ENCODE measurements around the gene PCDHGA3. TPM values are rescaled to one million over a fixed set of nuclear protein-coding genes. Genes with fewer than 3 reads are reported as not detected.

The PCDHGA3 gene
- total and polyA plus RNA-seq, 9 of the 15 experiments (the other 6 are each of a cell fraction or from before 2014, with no cell fraction given): 0.13 to 0.28 (median 0.18) TPM; not detected in 2

DNA sequence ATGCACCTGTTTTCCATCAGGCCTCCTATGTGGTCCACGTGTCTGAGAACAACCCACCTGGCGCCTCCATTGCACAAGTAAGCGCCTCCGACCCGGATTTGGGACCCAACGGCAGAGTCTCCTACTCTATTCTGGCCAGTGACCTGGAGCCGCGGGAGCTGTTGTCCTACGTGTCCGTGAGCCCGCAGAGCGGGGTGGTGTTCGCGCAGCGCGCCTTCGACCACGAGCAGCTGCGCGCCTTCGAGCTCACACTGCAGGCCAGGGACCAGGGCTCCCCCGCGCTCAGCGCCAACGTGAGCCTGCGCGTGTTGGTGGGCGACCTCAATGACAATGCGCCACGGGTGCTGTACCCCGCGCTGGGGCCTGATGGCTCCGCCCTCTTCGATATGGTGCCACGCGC, 8.0 kb downstream of the PCDHGA3 start:
- H3K36me3 ChIP-seq (ENCODE audit: control insufficient read depth, insufficient read depth, low read length): no peaks in the 10 kb centered on the region
- no peaks in the 10 kb centered on the region for H4K20me1 ChIP-seq (replicated peaks; ENCODE audit: control insufficient read depth, insufficient read depth, low read length)
- no peaks in the 10 kb centered on the region for H3K9me1 ChIP-seq (ENCODE audit: control insufficient read depth, insufficient read depth, low read length)
- H3K9ac ChIP-seq (ENCODE audit: insufficient read depth in 1 of 2, low read depth in 2 of 2, low read length in 2 of 2): no peak overlapping the region
- peaks cover 0 to 13% of the 10 kb centered on the region in 2 experiments; a peak in 3 of 5 replicates for H3K27me3 ChIP-seq (ENCODE audit: control insufficient read depth in 2 of 2, insufficient read depth in 2 of 2, low read length in 2 of 2)
- FAIRE-seq (no peak), DNase-seq (ENCODE audit: extremely low read depth in 1 of 4, low spot score in 3 of 4) (no peak), ATAC-seq (no peak)
- POLR2A ChIA-PET: no interaction called here
- H3K4me1 ChIP-seq (replicated peaks in 1 of 2; ENCODE audit: control insufficient read depth in 2 of 2, insufficient read depth in 2 of 2, low read length in 2 of 2): peaks cover 3 to 5% of the 10 kb centered on the region in 2 experiments; a peak in 3 of 5 replicates
- BruUV-seq (replicated peaks): no TSS peak
- H3K27ac ChIP-seq (ENCODE audit: extremely low read depth, low read depth, low read length): no peak overlapping the region
- H3K79me2 ChIP-seq (ENCODE audit: control insufficient read depth, insufficient read depth, low read length): no peaks in the 10 kb centered on the region
- intact Hi-C loops (cut with micrococcal nuclease) (no loop called here), in situ Hi-C loops (cut with MboI) (no loop called here)
- TF ChIP-seq, protein P1, sequence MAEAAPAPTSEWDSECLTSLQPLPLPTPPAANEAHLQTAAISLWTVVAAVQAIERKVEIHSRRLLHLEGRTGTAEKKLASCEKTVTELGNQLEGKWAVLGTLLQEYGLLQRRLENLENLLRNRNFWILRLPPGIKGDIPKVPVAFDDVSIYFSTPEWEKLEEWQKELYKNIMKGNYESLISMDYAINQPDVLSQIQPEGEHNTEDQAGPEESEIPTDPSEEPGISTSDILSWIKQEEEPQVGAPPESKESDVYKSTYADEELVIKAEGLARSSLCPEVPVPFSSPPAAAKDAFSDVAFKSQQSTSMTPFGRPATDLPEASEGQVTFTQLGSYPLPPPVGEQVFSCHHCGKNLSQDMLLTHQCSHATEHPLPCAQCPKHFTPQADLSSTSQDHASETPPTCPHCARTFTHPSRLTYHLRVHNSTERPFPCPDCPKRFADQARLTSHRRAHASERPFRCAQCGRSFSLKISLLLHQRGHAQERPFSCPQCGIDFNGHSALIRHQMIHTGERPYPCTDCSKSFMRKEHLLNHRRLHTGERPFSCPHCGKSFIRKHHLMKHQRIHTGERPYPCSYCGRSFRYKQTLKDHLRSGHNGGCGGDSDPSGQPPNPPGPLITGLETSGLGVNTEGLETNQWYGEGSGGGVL (CRISPR knock-in tag; IDR thresholded peaks at IDR 0.05): no peak
- TF ChIP-seq, protein P2, sequence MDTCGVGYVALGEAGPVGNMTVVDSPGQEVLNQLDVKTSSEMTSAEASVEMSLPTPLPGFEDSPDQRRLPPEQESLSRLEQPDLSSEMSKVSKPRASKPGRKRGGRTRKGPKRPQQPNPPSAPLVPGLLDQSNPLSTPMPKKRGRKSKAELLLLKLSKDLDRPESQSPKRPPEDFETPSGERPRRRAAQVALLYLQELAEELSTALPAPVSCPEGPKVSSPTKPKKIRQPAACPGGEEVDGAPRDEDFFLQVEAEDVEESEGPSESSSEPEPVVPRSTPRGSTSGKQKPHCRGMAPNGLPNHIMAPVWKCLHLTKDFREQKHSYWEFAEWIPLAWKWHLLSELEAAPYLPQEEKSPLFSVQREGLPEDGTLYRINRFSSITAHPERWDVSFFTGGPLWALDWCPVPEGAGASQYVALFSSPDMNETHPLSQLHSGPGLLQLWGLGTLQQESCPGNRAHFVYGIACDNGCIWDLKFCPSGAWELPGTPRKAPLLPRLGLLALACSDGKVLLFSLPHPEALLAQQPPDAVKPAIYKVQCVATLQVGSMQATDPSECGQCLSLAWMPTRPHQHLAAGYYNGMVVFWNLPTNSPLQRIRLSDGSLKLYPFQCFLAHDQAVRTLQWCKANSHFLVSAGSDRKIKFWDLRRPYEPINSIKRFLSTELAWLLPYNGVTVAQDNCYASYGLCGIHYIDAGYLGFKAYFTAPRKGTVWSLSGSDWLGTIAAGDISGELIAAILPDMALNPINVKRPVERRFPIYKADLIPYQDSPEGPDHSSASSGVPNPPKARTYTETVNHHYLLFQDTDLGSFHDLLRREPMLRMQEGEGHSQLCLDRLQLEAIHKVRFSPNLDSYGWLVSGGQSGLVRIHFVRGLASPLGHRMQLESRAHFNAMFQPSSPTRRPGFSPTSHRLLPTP (IDR thresholded peaks at IDR 0.05; ENCODE audit: borderline replicate concordance, extremely low read depth, insufficient read length): no peak
- TF ChIP-seq NBN (IDR thresholded peaks at IDR 0.05; ENCODE audit: low read depth) (no peak), ZFP30 (CRISPR knock-in tag; IDR thresholded peaks at IDR 0.05; ENCODE audit: borderline replicate concordance) (no peak), ZNF551 (CRISPR knock-in tag; IDR thresholded peaks at IDR 0.05) (no peak), C11orf30 (IDR thresholded peaks at IDR 0.05; ENCODE audit: low read depth) (no peak), BRF1 (IDR thresholded peaks at IDR 0.05; ENCODE audit: borderline replicate concordance, extremely low read depth, insufficient read length) (no peak), NCOA6 (IDR thresholded peaks at IDR 0.05) (no peak), DNMT1 (IDR thresholded peaks at IDR 0.05) (no peak), ZNF76 (CRISPR knock-in tag; IDR thresholded peaks at IDR 0.05; ENCODE audit: borderline replicate concordance) (no peak), KAT2B (IDR thresholded peaks at IDR 0.05; ENCODE audit: low read depth, low read length) (no peak), SRSF1 (IDR thresholded peaks at IDR 0.05; ENCODE audit: low read depth, low read length) (no peak), RFX1 (IDR thresholded peaks at IDR 0.05) (no peak), FUS (optimal IDR thresholded peaks at IDR 0.05; ENCODE audit: low read depth, low read length) (no peak), LEF1 (IDR thresholded peaks at IDR 0.05) (no peak), ZBED1 (IDR thresholded peaks at IDR 0.05) (no peak), SNRNP70 (optimal IDR thresholded peaks at IDR 0.05; ENCODE audit: low read depth, low read length) (no peak), ZNF79 (CRISPR knock-in tag; IDR thresholded peaks at IDR 0.05; ENCODE audit: low read depth) (no peak)
- TF ChIP-seq, protein P3, sequence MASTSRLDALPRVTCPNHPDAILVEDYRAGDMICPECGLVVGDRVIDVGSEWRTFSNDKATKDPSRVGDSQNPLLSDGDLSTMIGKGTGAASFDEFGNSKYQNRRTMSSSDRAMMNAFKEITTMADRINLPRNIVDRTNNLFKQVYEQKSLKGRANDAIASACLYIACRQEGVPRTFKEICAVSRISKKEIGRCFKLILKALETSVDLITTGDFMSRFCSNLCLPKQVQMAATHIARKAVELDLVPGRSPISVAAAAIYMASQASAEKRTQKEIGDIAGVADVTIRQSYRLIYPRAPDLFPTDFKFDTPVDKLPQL (IDR thresholded peaks at IDR 0.05; ENCODE audit: extremely low read depth, insufficient read length): no peak
- 52% methylated on average over 24 of the region's 36 CpGs for WGBS (ENCODE audit: insufficient coverage, low coverage, missing lambda C conversion rate)
- no peak overlapping the region for H3K4me2 ChIP-seq (ENCODE audit: insufficient read depth, low read length)
- CTCF ChIA-PET (ENCODE audit: low intra/inter-chr PET ratio): no interaction called here
- H3K4me3 ChIP-seq: no peak overlapping the region
- H3K9me3 ChIP-seq (replicated peaks; ENCODE audit: control insufficient read depth, insufficient read depth, low read depth, low read length): no peaks in the 10 kb centered on the region
- no peak overlapping the region for H2AFZ ChIP-seq (ENCODE audit: low read depth, low read length)
